HUDEP-2 (cell line): ENCODE data around the gene EFCAB5.

ENCODE experiments used
- DNase-seq, 76 experiments: peaks; one replicate each; lab custom pipeline; 2025; ENCODE audit not compliant: unreplicated experiment in 76 of 76; lab: John Stamatoyannopoulos, UW

EFCAB5 gene

GRCh38 chr17:30148376-30148775, 206.9 kb downstream of the EFCAB5 start:
- DNase-seq = no peak

DNA sequence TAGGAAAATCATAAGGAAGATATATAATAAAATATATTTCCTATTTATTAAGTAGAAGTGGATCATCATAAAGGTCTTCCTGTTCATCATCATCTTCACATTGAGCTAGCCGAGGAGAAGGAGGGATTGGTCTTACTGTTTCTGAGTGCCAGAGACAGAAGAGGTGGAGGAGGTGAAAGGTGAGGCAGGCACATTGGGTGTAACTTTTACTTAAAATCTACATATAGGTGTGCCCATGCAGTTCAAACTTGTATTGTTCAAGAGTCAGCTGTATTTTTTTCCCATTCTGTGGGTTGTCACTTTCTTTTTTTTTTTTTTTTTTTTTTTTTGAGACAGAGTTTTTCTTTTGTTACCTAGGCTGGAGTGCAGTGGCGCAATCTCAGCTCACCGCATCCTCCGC, 210.0 kb downstream of the EFCAB5 start:
- no peak for DNase-seq

- no peak for DNase-seq
Measured at GRCh38 chr17:30153463-30153862, 212.0 kb downstream of the EFCAB5 start.

DNA sequence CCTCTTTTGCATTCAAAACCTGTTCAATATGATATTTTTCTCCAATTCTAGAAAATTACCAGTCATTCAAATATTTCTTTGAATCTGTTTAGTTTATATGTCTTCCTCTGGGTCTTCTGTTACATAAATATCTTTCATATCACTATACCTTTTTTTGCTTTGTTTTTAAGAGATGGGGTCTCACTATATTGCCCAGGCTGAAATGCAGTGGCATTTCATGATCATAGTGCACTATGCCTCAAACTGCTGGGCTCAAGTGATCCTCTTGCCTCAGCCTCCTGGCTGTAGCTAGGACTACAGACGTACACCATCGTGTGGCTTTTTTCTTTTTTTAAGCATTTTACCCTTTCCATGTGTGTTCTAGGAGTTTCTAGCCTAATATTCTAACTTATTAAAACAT, 214.0 kb downstream of the EFCAB5 start:
- DNase-seq = no peak
